HT1080 (cell line): ENCODE measurements around the gene ARMC8. TPM values are rescaled to one million over a fixed set of nuclear protein-coding genes. Genes with fewer than 3 reads are reported as not detected.
A peak's percentile ranks its signal among the peaks of the same experiment; 100 is the strongest.

ENCODE experiments used
- DNase-seq: peaks from one replicate; pipeline ENCODE4 v3.0.0-alpha.2; 2015; ENCODE audit warnings: low read depth
- total RNA-seq: library from RNA; depleted of rRNA; stranded (reverse); fragments of >200 nt; shearing (Covaris generic); gene quantifications from 2 replicates; pipeline ENCODE4 v1.2.3, GENCODE V29; 2014

The ARMC8 gene
- total RNA-seq, 1 experiment from 2014 or later: 41.5 TPM

- DNase-seq: no peak
Observed at GRCh38 chr3:138197524-138197923, 10.4 kb downstream of the ARMC8 start.

- no peak for DNase-seq
Observed at GRCh38 chr3:138199851-138200250, 12.8 kb downstream of the ARMC8 start.

GRCh38 chr3:138200424-138200823 lies 13.3 kb downstream of the ARMC8 start:
- DNase-seq: no peak

GRCh38 chr3:138202945-138203701 lies 16.0 kb downstream of the ARMC8 start:
- DNase-seq: no peak

- DNase-seq: no peak
Observed at GRCh38 chr3:138203938-138204337, 16.8 kb downstream of the ARMC8 start.

- no peak for DNase-seq
Observed at GRCh38 chr3:138205527-138205926, 18.4 kb downstream of the ARMC8 start.

GRCh38 chr3:138206196-138206595 lies 19.1 kb downstream of the ARMC8 start:
- no peak for DNase-seq

GRCh38 chr3:138210528-138210927 lies 23.4 kb downstream of the ARMC8 start:
- DNase-seq: no peak

- no peak for DNase-seq
Observed at GRCh38 chr3:138213398-138214085, 26.4 kb downstream of the ARMC8 start.

GRCh38 chr3:138219255-138219654 lies 32.2 kb downstream of the ARMC8 start:
- DNase-seq: peak; percentile 69

- DNase-seq: no peak
Observed at GRCh38 chr3:138220242-138220641, 33.1 kb downstream of the ARMC8 start.

- peak; percentile 48 for DNase-seq
Observed at GRCh38 chr3:138220788-138221187, 33.7 kb downstream of the ARMC8 start.

- no peak for DNase-seq
Observed at GRCh38 chr3:138222131-138222941, 35.2 kb downstream of the ARMC8 start.

GRCh38 chr3:138222942-138223287 lies 35.8 kb downstream of the ARMC8 start:
- no peak for DNase-seq

GRCh38 chr3:138227650-138228049 lies 40.5 kb downstream of the ARMC8 start:
- no peak for DNase-seq

- DNase-seq: no peak
Observed at GRCh38 chr3:138230525-138230924, 43.4 kb downstream of the ARMC8 start.

GRCh38 chr3:138232705-138233364 lies 45.7 kb downstream of the ARMC8 start:
- no peak for DNase-seq

- DNase-seq: peak; percentile 71
Observed at GRCh38 chr3:138234401-138235179, 47.5 kb downstream of the ARMC8 start.

- DNase-seq: no peak
Observed at GRCh38 chr3:138238711-138239110, 51.6 kb downstream of the ARMC8 start.

GRCh38 chr3:138241061-138241460 lies 54.0 kb downstream of the ARMC8 start:
- peak; percentile 18 for DNase-seq

GRCh38 chr3:138241676-138242075 lies 54.6 kb downstream of the ARMC8 start:
- DNase-seq: no peak
